T-helper 2 cell treated with Interferon-gamma antibody and Interleukin-4, amounts not matched to agents 100 ng/mL and 5 ng/mL, for 36 hours (primary cell): ENCODE data around the gene ARL3. TPM values are rescaled to one million over a fixed set of nuclear protein-coding genes. Genes with fewer than 3 reads are reported as not detected.
"Not testable (repeated sequence)": the region's sequence is repeated elsewhere in the genome, so short reads cannot be mapped to it uniquely, and the experiment has no call there.

Experiments used
- intact Hi-C: fragments of 100-400 bp; cut with micrococcal nuclease; formaldehyde crosslinking; loops from one replicate; pipeline ENCODE4 v1.15.1; 2023
- total RNA-seq: library from RNA; stranded (reverse); gene quantifications from 2 replicates; pipeline ENCODE4 v1.2.3, GENCODE V29; 2022

ARL3 gene
- total RNA-seq, 1 donor from 2014 or later: 4.7 TPM

DNA sequence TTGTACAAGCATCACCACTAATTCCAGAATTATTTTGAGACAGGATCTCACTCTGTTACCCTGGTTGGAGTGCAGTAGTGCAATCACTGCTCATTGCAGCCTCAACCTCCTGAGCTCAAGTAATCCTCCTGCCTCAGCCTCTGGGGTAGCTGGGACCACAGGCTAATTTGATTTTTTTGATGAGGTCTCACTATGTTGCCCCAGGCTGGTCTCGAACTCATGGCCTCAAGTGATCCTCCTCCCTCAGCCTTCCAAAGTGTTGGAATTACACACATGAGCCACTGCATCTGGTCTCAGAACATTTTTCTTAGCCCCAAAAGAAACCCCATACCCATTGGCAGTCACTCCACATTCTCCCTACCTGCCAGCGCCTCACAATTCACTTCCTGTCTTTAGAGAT lies 26.0 kb upstream of the ARL3 start:
- intact Hi-C loops: loop anchor here (5.0 kb wide), 1 partner anchor 327 kb away; no protein-coding TSS in a partner anchor

DNA sequence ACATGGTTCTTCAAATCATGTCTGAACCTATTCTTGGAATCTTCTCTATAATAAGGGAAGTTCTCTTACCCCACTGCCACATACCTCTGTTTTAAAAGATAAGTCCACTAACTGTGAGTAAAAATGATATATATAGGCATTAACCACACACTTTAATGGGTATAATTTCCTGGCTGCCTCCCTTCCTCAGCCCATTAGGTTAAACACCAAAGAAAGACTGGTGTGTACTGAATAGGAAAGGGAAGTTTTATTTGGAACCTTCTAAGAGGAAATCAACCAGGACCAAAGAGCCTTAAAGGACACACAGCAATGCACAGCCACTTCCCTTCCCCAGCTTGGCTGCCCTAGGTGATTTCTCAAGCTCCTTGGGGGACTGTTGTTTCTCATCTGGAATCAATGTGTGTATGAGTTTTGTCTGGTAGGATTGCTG lies 24.5 kb upstream of the ARL3 start:
- intact Hi-C loops: no loop called here

DNA sequence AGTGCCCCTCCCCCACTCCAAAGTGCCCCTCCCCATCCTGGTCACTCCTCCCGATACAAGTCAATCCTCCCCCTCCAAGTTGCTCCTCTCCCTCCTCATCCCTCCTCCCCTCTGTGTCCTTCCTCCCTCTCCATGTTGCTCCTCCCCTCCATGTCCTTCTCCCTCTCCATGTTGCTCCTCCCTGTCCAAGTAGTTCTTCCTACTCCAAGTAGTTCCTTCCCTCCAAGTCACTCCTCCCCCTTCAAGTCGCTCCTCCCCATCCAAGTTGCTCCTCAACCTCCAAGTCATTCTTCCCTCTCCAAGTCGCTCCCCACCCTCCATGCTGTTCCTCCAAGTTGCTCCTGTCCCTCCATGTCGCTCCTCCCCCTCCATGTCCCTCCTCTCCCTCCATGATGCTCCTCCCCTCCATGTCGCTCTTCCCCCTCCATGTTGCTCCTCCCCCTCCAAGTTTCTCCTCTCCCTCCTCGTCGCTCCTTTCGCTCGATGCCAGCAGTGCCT lies 20.9 kb upstream of the ARL3 start:
- intact Hi-C loops: no loop called here

DNA sequence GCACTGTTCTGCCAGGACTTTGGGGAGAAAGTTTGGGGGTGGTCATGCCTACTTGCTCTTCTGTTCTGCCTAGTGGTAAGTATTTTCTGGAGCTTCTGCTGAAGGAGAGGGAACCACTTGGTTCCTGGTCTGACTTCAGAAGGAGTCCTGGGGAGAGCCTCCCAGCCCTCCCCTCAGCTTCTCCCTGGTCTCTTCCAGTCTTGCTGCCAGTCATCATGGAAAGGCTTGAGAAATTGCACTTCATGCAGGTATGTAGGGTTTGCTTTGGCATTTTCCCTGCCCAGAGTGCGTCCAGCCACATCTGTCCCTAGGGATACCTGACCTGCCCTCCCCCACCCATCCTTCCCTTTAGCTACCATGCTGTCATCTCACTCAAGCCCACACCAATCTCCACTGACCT lies 18.5 kb upstream of the ARL3 start:
- intact Hi-C loops: no loop called here

DNA sequence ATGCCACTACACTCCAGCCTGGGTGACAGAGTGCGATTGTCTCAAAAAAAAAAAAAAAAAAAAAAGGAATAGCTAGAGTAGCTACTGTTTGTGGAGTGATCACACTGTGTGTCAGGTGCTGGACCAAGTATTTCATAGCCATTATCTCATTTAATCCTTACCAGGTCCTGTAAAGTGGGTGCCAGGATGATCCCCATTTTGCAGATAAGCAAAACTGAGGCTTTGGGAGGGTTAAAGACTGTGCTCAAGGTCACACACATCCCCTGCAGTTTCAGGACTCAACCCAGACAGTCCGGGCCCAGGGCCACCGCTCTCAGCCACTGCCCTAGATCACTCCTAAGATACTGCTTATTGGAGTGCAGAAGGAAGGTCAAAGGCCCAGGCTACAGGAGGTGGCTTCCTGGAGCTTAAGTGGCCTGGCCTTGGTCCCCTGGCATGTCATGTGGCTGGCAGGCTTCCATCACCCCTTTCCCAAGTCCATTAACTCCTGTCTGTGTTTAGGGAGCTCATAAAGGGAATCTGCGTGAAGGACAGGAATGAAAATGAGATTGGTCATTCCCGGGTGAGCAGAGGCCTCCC lies 17.1 kb upstream of the ARL3 start:
- intact Hi-C loops: no loop called here

DNA sequence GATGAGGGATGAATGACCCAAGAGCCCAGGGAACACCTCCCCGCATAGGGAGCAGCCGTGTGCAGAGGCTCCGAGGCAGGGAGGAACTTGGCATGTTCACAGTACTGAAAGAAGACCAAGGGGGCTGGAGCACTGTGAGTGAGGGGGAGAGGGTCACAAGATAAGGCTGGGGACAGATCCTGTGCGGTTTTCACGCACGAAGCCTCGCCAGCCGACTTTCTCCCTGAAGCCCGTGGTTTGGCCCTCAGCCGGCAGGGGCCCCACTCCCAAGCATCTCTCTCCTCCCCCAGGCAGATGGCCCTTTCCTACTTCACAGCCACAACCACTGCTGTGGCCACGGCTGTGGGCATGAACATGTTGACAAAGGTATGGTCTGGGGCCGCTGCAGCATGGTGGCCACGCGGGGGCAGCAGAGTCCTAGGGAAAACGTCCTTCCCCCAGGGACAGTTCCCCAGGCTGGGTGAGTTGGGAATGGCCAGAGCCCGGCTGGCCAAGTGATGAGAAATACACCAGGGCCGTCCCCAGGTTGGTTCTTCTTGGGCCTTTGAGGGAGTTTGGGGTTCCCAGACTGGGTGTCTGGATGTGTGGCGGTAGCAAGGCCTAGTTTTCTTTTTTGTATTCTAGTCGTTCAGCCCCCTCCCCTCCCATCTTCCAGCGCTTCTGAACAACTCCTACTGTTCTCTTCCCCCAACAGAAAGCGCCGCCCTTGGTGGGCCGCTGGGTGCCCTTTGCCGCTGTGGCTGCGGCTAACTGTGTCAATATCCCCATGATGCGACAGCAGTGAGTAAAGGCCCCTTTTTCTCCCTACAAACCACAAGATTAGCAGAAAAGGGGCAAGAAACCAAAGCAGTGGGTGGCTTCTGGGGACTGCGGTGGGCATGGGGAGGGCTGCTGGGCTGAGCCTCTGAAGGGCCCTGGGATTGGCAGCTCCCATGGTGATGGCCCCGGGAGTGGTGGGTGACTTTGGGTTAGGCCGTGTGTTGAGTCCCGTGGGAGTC lies 15.1 kb upstream of the ARL3 start:
- intact Hi-C loops: no loop called here

DNA sequence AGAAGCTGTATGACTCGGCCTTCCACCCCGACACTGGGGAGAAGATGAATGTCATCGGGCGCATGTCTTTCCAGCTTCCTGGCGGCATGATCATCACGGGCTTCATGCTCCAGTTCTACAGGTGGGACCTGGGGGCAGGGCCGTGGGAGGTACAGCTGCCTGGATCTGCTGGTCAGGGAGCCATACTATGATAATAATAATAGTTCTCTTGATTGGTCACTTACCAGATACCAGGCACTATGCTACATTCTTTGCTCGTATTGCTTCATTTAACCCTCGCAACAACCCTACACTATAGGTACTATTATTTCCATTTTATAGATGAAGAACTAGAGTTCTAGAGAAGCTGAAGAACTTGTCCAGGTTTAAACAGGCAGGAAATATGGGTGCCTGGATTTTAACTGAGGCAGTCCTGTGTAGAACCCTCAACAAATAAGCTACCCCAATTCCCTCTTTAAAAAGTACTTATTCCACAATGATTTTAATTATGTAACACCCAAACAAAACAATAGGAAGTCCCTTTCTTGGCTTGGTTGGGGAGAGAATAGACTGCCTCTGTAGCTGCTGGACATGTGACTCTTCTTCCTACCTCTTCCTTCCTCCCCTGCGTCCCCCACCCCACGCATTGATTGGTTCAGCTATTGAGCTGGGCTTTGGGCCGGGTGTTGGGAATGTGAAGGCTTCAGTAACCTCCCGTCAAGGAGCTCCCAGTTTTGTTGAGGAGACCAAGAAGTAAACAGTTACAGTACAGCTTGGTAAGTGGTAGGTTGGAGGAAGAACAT lies 13.0 kb upstream of the ARL3 start:
- intact Hi-C loops: no loop called here

DNA sequence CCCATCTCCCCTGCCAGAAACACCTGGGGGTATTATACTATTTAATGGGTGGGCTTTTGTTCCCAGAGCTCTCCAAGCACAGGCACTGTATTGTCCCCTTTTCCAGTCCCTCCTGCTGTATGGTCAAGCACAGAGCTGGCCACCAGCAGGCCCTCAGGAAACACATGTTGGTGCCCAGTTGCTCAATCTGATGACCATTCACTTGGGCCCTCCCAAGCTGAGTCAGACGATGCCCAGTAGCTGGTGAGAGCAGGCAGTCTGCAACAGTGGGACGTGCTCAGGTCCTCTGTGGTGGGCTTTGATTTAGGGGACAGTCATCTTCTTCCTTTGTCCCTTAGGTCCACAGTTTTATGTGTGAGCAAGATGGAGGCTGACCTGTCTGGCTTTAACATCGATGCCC lies 12.1 kb upstream of the ARL3 start:
- intact Hi-C loops: no loop called here

DNA sequence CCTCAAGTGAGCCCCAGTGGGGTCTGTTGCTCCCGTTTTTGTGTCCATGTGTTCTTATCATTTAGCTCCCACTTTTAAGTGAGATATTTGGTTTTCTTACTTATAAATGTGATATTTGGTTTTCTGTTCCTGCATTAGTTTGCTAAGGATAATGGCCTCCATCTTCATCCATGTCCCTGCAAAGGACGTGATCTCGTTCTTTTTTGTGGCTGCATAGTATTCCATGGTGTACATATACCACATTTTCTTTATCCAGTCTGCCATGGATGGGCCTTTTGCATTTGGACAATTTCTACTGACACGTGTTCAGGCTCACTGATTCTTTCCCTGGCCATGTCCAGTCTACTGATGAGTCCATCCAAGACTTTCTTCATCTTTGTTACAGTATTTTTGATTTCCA lies 9.8 kb upstream of the ARL3 start:
- intact Hi-C loops: no loop called here

DNA sequence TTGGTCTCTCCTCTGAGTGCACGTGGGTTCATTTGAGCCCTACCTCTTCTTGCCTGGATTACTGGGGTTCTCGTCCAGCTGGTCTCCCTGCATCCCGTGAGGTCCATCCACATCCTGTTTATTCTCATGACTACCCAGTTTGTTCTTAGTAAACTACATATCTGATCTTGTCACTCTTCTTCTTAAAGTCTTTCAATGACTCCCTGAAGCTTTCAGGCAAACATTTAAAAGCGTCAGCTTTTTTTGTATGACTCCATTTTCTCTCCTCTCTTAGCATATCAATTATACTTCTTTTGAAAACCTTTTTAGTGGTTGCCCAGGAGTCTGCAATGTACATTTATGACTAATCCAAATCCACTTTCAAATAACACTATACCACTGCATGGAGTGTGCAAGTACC lies 7.8 kb upstream of the ARL3 start:
- intact Hi-C loops: no loop called here

DNA sequence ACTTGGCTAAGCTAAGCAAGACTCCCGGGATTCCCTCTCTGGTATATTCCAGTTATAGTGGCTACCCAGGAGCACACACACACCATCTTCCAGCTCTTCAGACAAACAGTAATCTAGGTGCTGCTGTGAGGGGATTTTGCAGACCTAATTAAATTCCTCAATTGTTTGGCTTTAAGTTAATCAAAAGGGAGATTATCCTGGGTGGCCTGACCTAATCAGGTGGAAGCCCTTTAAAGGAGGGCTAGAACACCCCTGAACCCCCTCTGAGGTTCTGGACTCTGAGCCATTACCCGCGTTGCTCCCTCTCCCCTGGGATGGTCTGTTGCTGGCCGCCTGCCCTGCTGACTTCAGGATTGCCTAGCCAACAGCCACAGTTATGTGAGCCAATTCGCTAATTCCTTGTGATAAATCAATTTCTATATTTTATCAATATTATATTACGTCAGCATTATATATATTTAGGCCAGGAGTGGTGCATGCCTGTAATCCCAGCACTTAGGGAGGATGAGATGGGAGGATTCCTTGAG lies 6.6 kb upstream of the ARL3 start:
- intact Hi-C loops: no loop called here

DNA sequence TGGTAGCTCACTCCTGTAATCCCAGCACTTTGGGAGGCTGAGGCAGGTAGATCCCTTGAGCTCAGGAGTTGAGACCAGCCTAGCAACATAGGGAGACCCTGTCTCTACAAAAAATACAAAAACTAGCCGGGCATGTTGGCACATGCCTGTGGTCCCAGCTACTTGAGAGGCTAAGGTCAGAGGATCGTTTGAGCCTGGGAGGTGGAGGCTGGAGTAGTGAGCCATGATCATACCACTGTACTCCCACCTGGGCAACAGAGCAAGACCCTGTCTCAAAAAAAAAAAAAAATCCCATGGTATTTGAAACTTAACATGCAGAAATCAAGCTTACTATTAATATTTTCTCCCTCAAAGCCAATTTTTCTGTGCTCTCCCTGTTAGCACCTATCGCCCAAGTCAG lies 6.1 kb upstream of the ARL3 start:
- intact Hi-C loops: no loop called here

DNA sequence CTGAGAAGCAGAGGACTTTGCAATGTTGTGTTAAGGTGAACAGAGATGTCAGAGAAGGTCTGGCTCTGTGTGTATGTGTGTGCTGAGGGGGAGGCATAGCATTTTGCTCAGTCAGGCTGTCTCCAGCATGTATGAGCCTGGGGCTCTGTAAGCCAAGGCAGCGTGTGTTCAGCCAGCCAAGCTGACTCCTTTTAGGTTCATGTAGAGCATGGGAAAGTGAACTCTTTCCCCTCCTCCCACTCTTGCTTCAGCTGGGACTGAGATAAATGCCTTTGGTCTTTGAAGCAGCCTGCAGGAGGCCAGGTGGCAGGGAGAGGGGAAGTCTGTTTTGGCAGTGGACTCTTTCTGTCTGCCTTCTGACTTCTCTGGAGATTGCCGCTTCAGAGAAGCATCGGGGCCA lies 4.0 kb upstream of the ARL3 start:
- intact Hi-C loops: no loop called here

DNA sequence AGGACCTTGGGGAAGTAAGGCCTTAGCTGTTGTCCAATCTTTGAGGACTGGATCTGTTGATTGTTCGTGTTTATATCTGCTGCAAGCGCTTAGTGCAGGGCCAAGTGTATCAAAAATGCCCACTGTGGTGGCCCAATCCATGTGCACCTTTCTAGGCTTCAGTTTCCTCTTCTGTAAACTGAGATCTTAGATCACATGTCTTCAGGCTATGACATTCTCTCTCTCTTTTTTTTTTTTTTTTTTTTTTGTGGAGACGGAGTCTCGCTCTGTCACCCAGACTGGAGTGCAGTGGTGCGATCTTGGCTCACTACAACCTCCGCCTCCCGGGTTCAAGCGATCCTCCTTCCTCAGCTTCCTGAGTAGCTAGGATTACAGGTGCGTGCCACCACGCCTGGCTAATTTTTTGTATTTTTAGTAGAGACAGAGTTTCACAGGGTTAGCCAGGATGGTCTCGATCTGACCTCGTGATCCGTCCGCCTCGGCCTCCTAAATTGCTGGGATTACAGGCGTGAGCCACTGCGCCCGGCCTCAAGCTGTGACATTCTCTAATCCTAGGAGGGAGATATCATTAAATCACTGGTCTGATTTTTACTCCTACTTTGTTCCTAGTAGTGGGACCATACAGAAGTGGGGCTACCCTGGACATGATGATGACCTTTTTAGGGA lies 2.8 kb upstream of the ARL3 start:
- intact Hi-C loops: not testable (repeated sequence)

DNA sequence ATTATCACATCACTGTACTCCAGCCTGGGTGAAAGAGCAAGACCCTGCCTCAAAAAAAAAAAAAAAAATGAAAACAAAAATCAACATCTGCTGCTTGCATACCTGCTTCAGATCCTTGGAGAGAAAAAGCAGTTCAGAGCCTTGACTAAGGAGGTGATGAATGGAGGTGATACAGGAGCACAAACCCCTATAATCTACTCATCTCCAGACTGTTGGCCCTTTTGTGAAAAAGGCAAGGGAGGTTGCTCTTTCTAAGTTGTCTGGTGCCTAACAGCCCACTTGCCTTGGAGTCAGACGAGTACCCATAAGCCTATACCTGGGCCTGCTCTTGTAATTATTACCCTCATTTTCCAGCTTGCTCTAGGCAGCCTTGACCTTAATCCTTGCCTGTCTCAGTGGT lies 1.7 kb upstream of the ARL3 start:
- intact Hi-C loops: no loop called here

DNA sequence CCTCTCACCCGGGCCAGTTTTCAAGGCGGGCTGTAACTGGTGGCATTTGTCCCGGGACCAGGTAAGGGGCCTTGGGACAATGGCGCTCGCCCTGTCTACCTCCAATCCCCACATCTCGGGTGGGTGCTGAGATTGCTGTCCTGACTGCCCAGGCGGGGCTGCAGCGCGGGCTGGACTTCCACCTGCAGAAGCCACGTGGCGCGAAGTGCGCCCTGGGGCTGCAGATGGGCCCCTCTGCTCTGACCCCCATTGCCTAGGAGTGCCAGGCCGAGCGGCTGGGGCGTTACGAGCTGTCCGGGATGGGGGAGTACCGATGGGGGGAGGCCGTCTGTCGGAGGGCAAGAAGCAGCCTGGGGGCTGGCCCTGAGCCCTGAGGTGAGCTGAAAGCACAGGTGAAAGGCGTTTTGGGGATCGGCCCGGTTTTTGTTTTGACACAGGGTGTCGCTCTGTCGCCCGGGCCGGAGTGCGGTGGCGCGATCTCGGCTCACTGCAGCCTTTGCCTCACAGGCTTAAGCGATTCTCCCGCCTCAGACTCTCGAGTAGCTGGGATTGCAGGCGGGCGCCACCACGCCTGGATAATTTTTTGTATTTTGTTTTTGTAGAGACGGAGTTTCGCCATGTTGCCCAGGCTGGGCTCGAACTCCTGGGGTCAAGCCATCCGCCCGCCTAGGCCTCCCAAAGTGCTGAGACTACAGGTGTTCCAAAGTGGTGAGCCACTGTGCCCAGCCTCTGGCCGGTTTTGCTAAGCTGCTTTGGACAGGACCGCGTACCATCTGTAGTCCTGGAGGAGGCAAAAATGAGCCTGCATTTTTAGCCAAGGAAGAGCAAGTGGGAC lies 641 bp upstream of the ARL3 start, which contains the start of gene SFXN2:
Gene SFXN2, plus strand, starts transcription at position 16 of the 835 bp plus-strand sequence. CDS start 12,001 bp downstream, outside the sequence.
- intact Hi-C loops: loop anchor here (1.0 kb wide), 5 partner anchors 28 to 653 kb away; partner anchors contain the start of genes CNNM2 and WBP1L

DNA sequence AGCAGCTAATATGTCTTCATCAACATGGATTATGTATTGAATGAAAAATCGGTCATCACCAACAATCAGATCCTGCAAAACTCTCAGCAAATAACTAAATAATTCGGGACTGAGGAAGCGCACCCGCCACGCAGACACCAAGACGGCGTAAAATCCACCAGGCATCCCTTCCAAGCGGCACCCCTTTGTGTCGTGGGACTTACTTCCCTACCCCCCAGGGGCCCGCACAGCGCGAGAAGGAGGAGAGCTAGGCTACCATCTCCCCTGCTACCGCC lies 721 bp downstream of the ARL3 start:
- intact Hi-C loops: loop anchor here (1.0 to 2.0 kb wide), 2 partner anchors 39 to 210 kb away; partner anchors contain the start of gene SUFU

DNA sequence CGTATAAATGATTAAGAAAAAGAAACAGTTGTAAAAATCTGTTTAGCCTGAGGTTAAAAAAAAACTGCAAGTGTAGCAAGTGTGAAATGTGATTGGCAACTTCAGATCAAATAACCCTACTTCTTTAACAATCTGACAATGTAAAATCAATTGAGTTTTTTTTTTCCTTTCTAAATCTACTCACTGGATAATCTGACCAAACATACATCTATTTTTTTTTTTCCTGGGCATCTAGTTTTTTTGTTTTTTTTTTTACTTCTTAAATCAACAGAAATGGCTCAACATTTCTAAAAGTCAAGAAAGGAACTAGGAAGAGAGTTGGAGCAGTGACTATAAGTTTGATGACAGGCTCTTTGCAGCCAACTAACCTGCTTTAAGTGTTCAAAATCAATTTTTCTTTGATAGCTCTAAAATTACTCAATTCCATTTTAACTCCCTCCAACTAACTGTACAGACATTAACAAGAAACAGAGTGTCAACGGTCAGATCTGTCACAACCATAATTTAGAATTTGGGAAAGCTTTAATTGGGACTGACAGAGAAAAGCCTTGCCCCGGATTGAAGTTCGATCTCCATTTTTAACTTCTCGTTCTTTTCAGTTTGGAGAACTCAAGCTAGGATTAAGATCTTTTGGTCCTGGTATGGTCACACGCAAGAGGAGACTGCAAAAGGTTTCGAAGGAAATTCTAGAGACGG lies 1.2 kb downstream of the ARL3 start:
- intact Hi-C loops: loop anchor here (1.0 to 2.0 kb wide), 2 partner anchors 38 to 210 kb away; partner anchors contain the start of gene SUFU

DNA sequence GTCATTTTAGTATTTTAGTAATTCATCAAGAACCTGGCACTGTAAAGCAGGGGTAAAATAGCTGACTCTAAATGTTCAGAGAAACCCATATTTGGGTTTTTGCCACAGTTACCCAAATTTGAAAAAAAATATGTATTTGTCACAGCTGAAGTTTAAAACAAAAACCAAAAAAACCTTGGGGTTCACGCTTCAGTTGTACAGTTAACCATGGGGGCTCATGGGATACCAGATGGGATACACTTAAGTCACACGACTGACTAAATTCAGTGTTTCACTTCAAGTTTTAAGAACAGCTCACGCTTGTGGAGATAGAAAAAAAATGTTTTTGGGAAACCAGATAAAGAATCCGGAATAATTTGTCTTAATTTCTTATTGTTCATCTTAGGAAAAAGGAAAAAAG lies 2.1 kb downstream of the ARL3 start:
- intact Hi-C loops: loop anchor here (2.0 kb wide), 1 partner anchor 37 kb away; no protein-coding TSS in a partner anchor
